Glutamatergic neuron (in vitro differentiated cells): ENCODE data around the gene MYOF. TPM values are rescaled to one million over a fixed set of nuclear protein-coding genes. Genes with fewer than 3 reads are reported as not detected.

Source experiments
- DNase-seq: peaks from one replicate; pipeline ENCODE4 v3.0.0; 2022
- H3K27ac Mint-ChIP-seq: one replicate; pipeline ENCODE4 v1.8.0; 2020; ENCODE audit warnings: mild to moderate bottlenecking, mixed read lengths, inconsistent platforms; ENCODE audit not compliant: unreplicated experiment
- H3K27me3 Mint-ChIP-seq: one replicate; pipeline ENCODE4 v1.8.0; 2020; ENCODE audit warnings: mild to moderate bottlenecking, moderate library complexity, mixed read lengths, inconsistent platforms; ENCODE audit not compliant: unreplicated experiment
- H3K36me3 Mint-ChIP-seq: one replicate; pipeline ENCODE4 v1.8.0; 2020; ENCODE audit warnings: mild to moderate bottlenecking, mixed read lengths, inconsistent platforms; ENCODE audit not compliant: unreplicated experiment
- H3K4me1 Mint-ChIP-seq: one replicate; pipeline ENCODE4 v1.8.0; 2020; ENCODE audit warnings: mild to moderate bottlenecking, low read depth, mixed read lengths, inconsistent platforms; ENCODE audit not compliant: unreplicated experiment
- H3K4me3 Mint-ChIP-seq: one replicate; pipeline ENCODE4 v1.8.0; 2020; ENCODE audit warnings: mild to moderate bottlenecking, mixed read lengths, inconsistent platforms; ENCODE audit not compliant: unreplicated experiment
- H3K9me3 Mint-ChIP-seq: one replicate; pipeline ENCODE4 v1.8.0; 2020; ENCODE audit warnings: mild to moderate bottlenecking, moderate library complexity, mixed read lengths, inconsistent platforms; ENCODE audit not compliant: unreplicated experiment
- total RNA-seq: library from RNA; stranded (reverse); fragmentation: NEBNext Ultra II Directional; extraction: Animal tissue kit (Norgen Biotek cat#: 25700); gene quantifications from one replicate; pipeline ENCODE4 v1.2.1, GENCODE V29; 2021; ENCODE audit not compliant: unreplicated experiment
- TF ChIP-seq, protein P1 (sequence below): fragments of 200-600 bp; sonication (generic); IDR thresholded peaks from one replicate; pipeline ENCODE4 v1.5.0; 2021; ENCODE audit not compliant: partially characterized antibody, unreplicated experiment

MYOF gene
- total RNA-seq, 1 donor from 2014 or later: 0.42 TPM

- H3K9me3 Mint-ChIP-seq: peaks cover 3% of the 10 kb centered on the region
- no peak overlapping the region for H3K4me3 Mint-ChIP-seq
- H3K27ac Mint-ChIP-seq: no peak overlapping the region
- no peaks in the 10 kb centered on the region for H3K36me3 Mint-ChIP-seq
- TF ChIP-seq, protein P1, sequence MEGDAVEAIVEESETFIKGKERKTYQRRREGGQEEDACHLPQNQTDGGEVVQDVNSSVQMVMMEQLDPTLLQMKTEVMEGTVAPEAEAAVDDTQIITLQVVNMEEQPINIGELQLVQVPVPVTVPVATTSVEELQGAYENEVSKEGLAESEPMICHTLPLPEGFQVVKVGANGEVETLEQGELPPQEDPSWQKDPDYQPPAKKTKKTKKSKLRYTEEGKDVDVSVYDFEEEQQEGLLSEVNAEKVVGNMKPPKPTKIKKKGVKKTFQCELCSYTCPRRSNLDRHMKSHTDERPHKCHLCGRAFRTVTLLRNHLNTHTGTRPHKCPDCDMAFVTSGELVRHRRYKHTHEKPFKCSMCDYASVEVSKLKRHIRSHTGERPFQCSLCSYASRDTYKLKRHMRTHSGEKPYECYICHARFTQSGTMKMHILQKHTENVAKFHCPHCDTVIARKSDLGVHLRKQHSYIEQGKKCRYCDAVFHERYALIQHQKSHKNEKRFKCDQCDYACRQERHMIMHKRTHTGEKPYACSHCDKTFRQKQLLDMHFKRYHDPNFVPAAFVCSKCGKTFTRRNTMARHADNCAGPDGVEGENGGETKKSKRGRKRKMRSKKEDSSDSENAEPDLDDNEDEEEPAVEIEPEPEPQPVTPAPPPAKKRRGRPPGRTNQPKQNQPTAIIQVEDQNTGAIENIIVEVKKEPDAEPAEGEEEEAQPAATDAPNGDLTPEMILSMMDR: no peak
- no peak for DNase-seq
- H3K4me1 Mint-ChIP-seq: peaks cover 4% of the 10 kb centered on the region
- no peaks in the 10 kb centered on the region for H3K27me3 Mint-ChIP-seq
These were observed 12.4 kb upstream of the MYOF start for GRCh38 chr10:93494494-93494893.

GRCh38 chr10:93493162-93493561, 11.0 kb upstream of the MYOF start:
- Mint-ChIP-seq H3K9me3 (peaks cover 3% of the 10 kb centered on the region), H3K27me3 (no peaks in the 10 kb centered on the region), H3K36me3 (no peaks in the 10 kb centered on the region), H3K4me1 (peaks cover 3% of the 10 kb centered on the region), H3K27ac (no peak overlapping the region), H3K4me3 (no peak overlapping the region)
- TF ChIP-seq, protein P1: no peak
- DNase-seq: no peak

GRCh38 chr10:93491602-93492121, 9.5 kb upstream of the MYOF start:
- no peak for DNase-seq
- no peaks in the 10 kb centered on the region for H3K27me3 Mint-ChIP-seq
- no peak overlapping the region for H3K27ac Mint-ChIP-seq
- no peaks in the 10 kb centered on the region for H3K9me3 Mint-ChIP-seq
- H3K4me1 Mint-ChIP-seq: peaks cover 2% of the 10 kb centered on the region
- H3K4me3 Mint-ChIP-seq: no peak overlapping the region
- TF ChIP-seq, protein P1: no peak
- no peaks in the 10 kb centered on the region for H3K36me3 Mint-ChIP-seq

DNA sequence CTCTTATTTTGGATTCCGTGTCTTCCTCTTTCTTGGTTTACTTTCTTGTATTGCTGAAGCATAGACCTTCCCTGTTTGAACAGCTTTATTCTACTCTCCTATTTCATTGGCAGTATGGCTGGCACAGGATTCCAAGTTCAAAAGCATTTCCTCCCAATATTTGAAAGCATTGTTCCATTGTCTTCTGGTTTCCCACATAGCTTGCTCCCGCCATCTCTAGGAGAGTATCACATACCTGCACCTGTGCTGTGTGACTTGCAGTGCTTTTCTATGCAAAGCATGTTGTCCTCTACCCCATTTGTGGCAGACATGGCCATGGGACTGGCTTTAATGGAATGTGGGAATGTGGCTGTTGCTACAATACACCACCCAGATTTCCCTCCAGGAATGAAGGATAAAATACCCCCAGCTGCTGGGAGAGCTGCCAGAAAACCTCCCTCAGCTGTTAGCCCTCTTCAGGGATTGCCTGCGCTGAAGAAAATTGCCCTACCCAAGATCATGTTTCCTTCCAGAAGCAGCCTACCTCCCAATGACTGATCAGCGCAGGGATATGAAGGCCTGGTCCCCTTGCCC, 6.9 kb upstream of the MYOF start:
- H3K27me3 Mint-ChIP-seq: no peaks in the 10 kb centered on the region
- no peak overlapping the region for H3K27ac Mint-ChIP-seq
- H3K4me3 Mint-ChIP-seq: no peak overlapping the region
- H3K9me3 Mint-ChIP-seq: no peaks in the 10 kb centered on the region
- DNase-seq: no peak
- H3K36me3 Mint-ChIP-seq: no peaks in the 10 kb centered on the region
- TF ChIP-seq, protein P1: no peak
- H3K4me1 Mint-ChIP-seq: peaks cover 2% of the 10 kb centered on the region

DNA sequence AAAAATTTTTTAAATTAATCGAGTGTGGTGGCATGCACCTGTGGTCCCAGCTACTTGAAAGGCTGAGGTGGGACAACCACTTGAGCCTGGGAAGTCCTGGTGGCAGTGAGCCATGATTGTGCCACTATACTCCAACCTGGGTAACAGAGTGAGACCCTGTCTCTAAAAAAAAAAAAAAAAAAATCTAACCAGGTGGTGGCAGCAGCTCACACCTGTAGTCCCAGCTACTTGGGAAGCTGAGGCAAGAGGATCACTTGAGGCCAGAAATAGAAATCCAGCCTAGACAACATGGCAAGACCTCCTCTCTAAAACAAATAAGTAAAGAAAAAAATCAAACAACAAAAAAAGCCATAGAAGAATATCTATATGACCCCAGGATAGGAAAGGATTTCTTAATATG, 3.6 kb upstream of the MYOF start:
- Mint-ChIP-seq H3K4me3 (no peak overlapping the region), H3K4me1 (no peaks in the 10 kb centered on the region), H3K36me3 (no peaks in the 10 kb centered on the region), H3K27ac (no peak overlapping the region), H3K27me3 (no peaks in the 10 kb centered on the region), H3K9me3 (no peaks in the 10 kb centered on the region)
- TF ChIP-seq, protein P1: no peak
- no peak for DNase-seq
